Endothelial cell of umbilical vein (primary cell): Measurements from ENCODE around the gene DNTT. TPM values are rescaled to one million over a fixed set of nuclear protein-coding genes. Genes with fewer than 3 reads are reported as not detected.

ENCODE experiments used
- BruUV-seq: library from RNA; stranded (reverse); fragments of 400-500 nt; replicated peaks from 2 replicates; lab custom pipeline; 2021; lab: Mats Ljungman, UMichigan
- CTCF ChIA-PET: fragments of 300-600, 350-600 bp; sonication (Branson Sonifier 250); formaldehyde crosslinking; loops from one replicate; lab custom pipeline; 2021; ENCODE audit warnings: antibody characterized with exemption, inconsistent platforms; lab: Charles Lee
- POLR2A ChIA-PET: fragments of 300-600, 350-600 bp; sonication (Branson Sonifier 250); formaldehyde crosslinking; loops from one replicate; lab custom pipeline; 2021; ENCODE audit warnings: antibody characterized with exemption, inconsistent platforms; lab: Charles Lee
- DNase-seq: peaks from one replicate; pipeline ENCODE4 v3.0.0-alpha.2; 2011; ENCODE audit warnings: low read depth, low spot score
- FAIRE-seq: peaks from 2 replicates; lab custom pipeline; 2011; peaks lifted over from hg19 to GRCh38; lab: Jason Lieb, UNC
- H2AFZ ChIP-seq: 2 replicates; pipeline ENCODE4 v1.6.0; 2012; ENCODE audit warnings: low read depth, low read length, control low read depth, inconsistent platforms
- H3K27ac ChIP-seq: 2 replicates; pipeline ENCODE4 v1.5.1; 2011; ENCODE audit warnings: low read depth, mild to moderate bottlenecking, control low read depth, low read length, moderate library complexity; ENCODE audit not compliant: insufficient read depth
- H3K27me3 ChIP-seq, 2 experiments: 2 replicates each; pipeline versions ENCODE4 v1.6.0 to v1.6.1; 2011; ENCODE audit warnings: low read length in 2 of 2, mixed read lengths in 1 of 2; ENCODE audit not compliant: control insufficient read depth in 2 of 2, insufficient read depth in 2 of 2
- H3K36me3 ChIP-seq, 2 experiments: 2 replicates in 1 of 2; 3 replicates in 1 of 2; pipeline ENCODE4 v1.5.1; 2011; ENCODE audit warnings: low read length in 2 of 2, mild to moderate bottlenecking in 1 of 2, moderate library complexity in 1 of 2; ENCODE audit not compliant: control insufficient read depth in 2 of 2, insufficient read depth in 2 of 2; ENCODE audit errors: extremely low read depth in 1 of 2
- H3K4me1 ChIP-seq: 3 replicates; pipeline ENCODE4 v1.5.1; 2011; ENCODE audit warnings: mild to moderate bottlenecking, low read length; ENCODE audit not compliant: control insufficient read depth, insufficient read depth; ENCODE audit errors: extremely low read depth
- H3K4me2 ChIP-seq: 2 replicates; pipeline ENCODE4 v1.6.1; 2011; ENCODE audit warnings: low read length, control low read depth, mixed read lengths; ENCODE audit not compliant: insufficient read depth
- H3K4me3 ChIP-seq, 3 experiments: fragments of 200-600 bp in 1 of 3; sonication (generic), shearing (Covaris generic) in 1 of 3; replicated peaks in 1 of 3; 2 replicates each; pipeline ENCODE4 v1.5.1; 2011 to 2016; ENCODE audit warnings: control low read depth in 3 of 3, low read length in 3 of 3, mild to moderate bottlenecking in 2 of 3, inconsistent platforms in 1 of 3, low read depth in 1 of 3, moderate library complexity in 1 of 3; ENCODE audit not compliant: insufficient read depth in 1 of 3
- H3K79me2 ChIP-seq: 2 replicates; pipeline ENCODE4 v1.6.0; 2012; ENCODE audit warnings: low read length, inconsistent platforms; ENCODE audit not compliant: control insufficient read depth, insufficient read depth
- H3K9ac ChIP-seq: replicated peaks from 2 replicates; pipeline ENCODE3; 2011; ENCODE audit warnings: low read length, control low read depth; ENCODE audit not compliant: insufficient read depth; ENCODE audit errors: extremely low read depth
- H3K9me1 ChIP-seq: replicated peaks from 3 replicates; pipeline ENCODE4 v1.6.0; 2011; ENCODE audit warnings: mild to moderate bottlenecking, low read length; ENCODE audit not compliant: control insufficient read depth, insufficient read depth; ENCODE audit errors: extremely low read depth
- H3K9me3 ChIP-seq: replicated peaks from 2 replicates; pipeline ENCODE4 v1.5.1; 2012; ENCODE audit warnings: low read length, inconsistent platforms; ENCODE audit not compliant: control insufficient read depth, insufficient read depth
- H4K20me1 ChIP-seq: replicated peaks from 2 replicates; pipeline ENCODE3; 2011; ENCODE audit warnings: mild to moderate bottlenecking, low read length; ENCODE audit not compliant: control insufficient read depth, insufficient read depth; ENCODE audit errors: extremely low read depth
- EZH2 ChIP-seq: IDR thresholded peaks from 2 replicates; pipeline ENCODE4 v1.6.1; 2012; ENCODE audit warnings: borderline replicate concordance, low read depth, mild to moderate bottlenecking, moderate library complexity, low read length, inconsistent platforms; ENCODE audit not compliant: severe bottlenecking
- FOS ChIP-seq: IDR thresholded peaks from 2 replicates; pipeline ENCODE4 v1.6.1; 2011; ENCODE audit warnings: mild to moderate bottlenecking, low read length, moderate library complexity, borderline replicate concordance; ENCODE audit not compliant: insufficient read depth
- GATA2 ChIP-seq: IDR thresholded peaks from 2 replicates; pipeline ENCODE4 v1.7.0; 2011; ENCODE audit warnings: low read depth, mild to moderate bottlenecking, moderate library complexity, mixed read lengths, low read length; ENCODE audit not compliant: insufficient read length, insufficient read depth
- JUN ChIP-seq: IDR thresholded peaks from 2 replicates; pipeline ENCODE4 v1.6.1; 2011; ENCODE audit warnings: borderline replicate concordance, low read depth; ENCODE audit not compliant: insufficient read length, insufficient read depth
- MYC ChIP-seq: IDR thresholded peaks from one replicate; pipeline ENCODE4 v1.6.1; 2011; ENCODE audit warnings: mild to moderate bottlenecking, low read depth, low read length
- POLR2AphosphoS5 ChIP-seq: IDR thresholded peaks from 2 replicates; pipeline ENCODE4 v1.6.1; 2012; ENCODE audit warnings: low read depth, mild to moderate bottlenecking, control low read depth, low read length, moderate library complexity; ENCODE audit not compliant: insufficient read depth
- dilution Hi-C: fragments of 300-500 bp; cut with MboI; formaldehyde crosslinking; loops from one replicate; pipeline ENCODE4 v1.15.0; 2019; ENCODE audit warnings: low sequenced_read_pairs; ENCODE audit not compliant: extremely low pct_ligation_motif_present
- intact Hi-C: fragments of 100-400 bp; cut with micrococcal nuclease; formaldehyde crosslinking; loops from one replicate; pipeline ENCODE4 v1.10.0; 2022
- polyA plus RNA-seq, 4 experiments: library from polyadenylated mRNA; depleted of rRNA in 3 of 4; stranded (reverse) in 3 of 4; unstranded in 1 of 4; fragments of >200 nt; gene quantifications; 2 replicates each; pipeline versions ENCODE4 v1.2.1 to v1.2.3, GENCODE V29; 2011 to 2012; ENCODE audit warnings: missing spikeins in 1 of 4
- total RNA-seq: library from RNA; stranded (reverse); gene quantifications from 2 replicates; pipeline ENCODE4 v1.2.3, GENCODE V29; 2021
- TF ChIP-seq, protein P1 (sequence below), 2 donors: IDR thresholded peaks; 1 replicate in 1 of 2; 2 replicates in 1 of 2; pipeline ENCODE4 v1.5.1; 2011; ENCODE audit warnings: low read length in 2 of 2, mild to moderate bottlenecking in 2 of 2, moderate library complexity in 2 of 2, control low read depth in 1 of 2, inconsistent platforms in 1 of 2, low read depth in 1 of 2; ENCODE audit not compliant: insufficient read depth in 1 of 2; ENCODE audit errors: extremely low read depth in 1 of 2
- TF ChIP-seq, protein P2 (sequence below): IDR thresholded peaks from 2 replicates; pipeline ENCODE4 v1.6.1; 2011; ENCODE audit not compliant: insufficient read depth, insufficient read length

The DNTT gene
- total and polyA plus RNA-seq, 2 donors (not counting 3 experiments of a cell fraction or from before 2014, with no cell fraction given), result not detected

DNA sequence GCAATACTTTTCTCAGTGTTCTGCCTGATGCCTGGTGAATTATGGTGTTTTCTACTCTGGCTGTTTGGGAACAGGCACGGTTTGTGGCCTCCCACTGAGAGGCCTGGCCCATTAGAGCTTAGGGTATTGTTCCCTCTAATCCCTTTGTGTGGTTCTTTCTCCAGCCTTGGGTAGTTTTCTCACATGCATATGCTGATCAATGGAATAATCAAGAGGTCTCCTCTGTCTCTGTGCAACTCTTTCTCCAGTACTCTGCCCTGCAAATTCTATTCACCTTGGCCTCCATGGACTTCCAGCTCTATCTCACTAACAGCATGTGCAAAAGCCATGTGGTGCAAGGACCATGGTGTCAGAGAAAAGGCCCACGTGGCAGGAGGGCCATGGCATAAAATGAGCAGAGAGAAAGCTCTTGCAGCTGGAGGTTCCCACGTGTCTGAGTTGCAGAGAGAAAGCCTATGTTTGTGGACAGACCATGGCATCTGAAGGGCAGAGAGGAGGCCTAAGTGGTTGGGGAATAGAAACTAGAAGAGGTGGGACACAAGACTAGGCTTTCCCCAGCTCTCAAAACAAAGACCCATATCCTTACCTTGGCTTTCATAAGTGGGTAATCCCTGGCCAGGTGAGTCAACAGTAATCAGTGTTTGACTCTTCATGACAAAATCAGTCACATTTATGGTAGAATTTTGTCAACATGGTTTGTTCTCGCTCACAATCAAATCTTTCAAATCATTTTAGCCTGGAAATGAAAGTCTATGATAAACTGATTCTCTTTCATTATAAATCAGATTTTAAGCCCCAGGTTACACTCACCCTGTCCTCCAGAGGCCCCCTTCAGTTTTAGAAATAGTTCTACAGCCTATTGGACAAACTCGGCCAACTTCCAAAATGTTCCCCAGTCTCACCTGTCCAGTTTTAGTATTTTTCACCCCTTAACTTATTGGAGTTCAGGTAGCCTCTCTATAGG lies 37.3 kb downstream of the DNTT start:
- no peaks in the 10 kb centered on the region for H4K20me1 ChIP-seq
- no TSS peak for BruUV-seq
- H3K9ac ChIP-seq, result no peak overlapping the region
- H3K27me3 ChIP-seq, result peaks cover 3 to 4% of the 10 kb centered on the region in 2 experiments
- H3K4me1 ChIP-seq, result no peaks in the 10 kb centered on the region
- FAIRE-seq, result no peak
- H3K9me3 ChIP-seq, result no peaks in the 10 kb centered on the region
- dilution Hi-C loops (no loop called here), intact Hi-C loops (no loop called here)
- ChIA-PET POLR2A (no interaction called here), CTCF (interaction anchor here (0.9 to 1.7 kb wide), 3 partner anchors 34 to 325 kb away, joined by 3 to 18 read pairs (median 4); no protein-coding TSS in a partner anchor)
- no peak overlapping the region for H3K27ac ChIP-seq
- no peaks in the 10 kb centered on the region for H3K79me2 ChIP-seq
- no peaks in the 10 kb centered on the region for H3K36me3 ChIP-seq
- TF ChIP-seq JUN (no peak), FOS (no peak), EZH2 (no peak), GATA2 (no peak), POLR2AphosphoS5 (no peak), MYC (no peak)
- TF ChIP-seq, protein P1, sequence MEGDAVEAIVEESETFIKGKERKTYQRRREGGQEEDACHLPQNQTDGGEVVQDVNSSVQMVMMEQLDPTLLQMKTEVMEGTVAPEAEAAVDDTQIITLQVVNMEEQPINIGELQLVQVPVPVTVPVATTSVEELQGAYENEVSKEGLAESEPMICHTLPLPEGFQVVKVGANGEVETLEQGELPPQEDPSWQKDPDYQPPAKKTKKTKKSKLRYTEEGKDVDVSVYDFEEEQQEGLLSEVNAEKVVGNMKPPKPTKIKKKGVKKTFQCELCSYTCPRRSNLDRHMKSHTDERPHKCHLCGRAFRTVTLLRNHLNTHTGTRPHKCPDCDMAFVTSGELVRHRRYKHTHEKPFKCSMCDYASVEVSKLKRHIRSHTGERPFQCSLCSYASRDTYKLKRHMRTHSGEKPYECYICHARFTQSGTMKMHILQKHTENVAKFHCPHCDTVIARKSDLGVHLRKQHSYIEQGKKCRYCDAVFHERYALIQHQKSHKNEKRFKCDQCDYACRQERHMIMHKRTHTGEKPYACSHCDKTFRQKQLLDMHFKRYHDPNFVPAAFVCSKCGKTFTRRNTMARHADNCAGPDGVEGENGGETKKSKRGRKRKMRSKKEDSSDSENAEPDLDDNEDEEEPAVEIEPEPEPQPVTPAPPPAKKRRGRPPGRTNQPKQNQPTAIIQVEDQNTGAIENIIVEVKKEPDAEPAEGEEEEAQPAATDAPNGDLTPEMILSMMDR (IDR thresholded peaks at IDR 0.05; ENCODE audit: extremely low read depth in 1 of 2, insufficient read depth in 1 of 2, low read depth in 1 of 2, low read length in 2 of 2), result no peak
- TF ChIP-seq, protein P2, sequence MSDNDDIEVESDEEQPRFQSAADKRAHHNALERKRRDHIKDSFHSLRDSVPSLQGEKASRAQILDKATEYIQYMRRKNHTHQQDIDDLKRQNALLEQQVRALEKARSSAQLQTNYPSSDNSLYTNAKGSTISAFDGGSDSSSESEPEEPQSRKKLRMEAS, result no peak
- no peak overlapping the region for H2AFZ ChIP-seq
- H3K9me1 ChIP-seq, result no peaks in the 10 kb centered on the region
- no peak overlapping the region for H3K4me2 ChIP-seq
- DNase-seq, result no peak
- H3K4me3 ChIP-seq, result no peak overlapping the region
